WTC11 (cell line): Measurements from ENCODE around the gene ZMYND8. TPM values are rescaled to one million over a fixed set of nuclear protein-coding genes. Genes with fewer than 3 reads are reported as not detected.

ENCODE experiments used
- ATAC-seq: fragments of 200-7000 bp; cut with Tn5 transposase; 2 replicates; pipeline ENCODE4 v1.10.0; 2021; ENCODE audit warnings: mild to moderate bottlenecking, moderate library complexity
- CTCF ChIA-PET: fragments of 300-600 bp; sonication (Branson Sonifier 250); formaldehyde crosslinking; loops from one replicate; lab custom pipeline; 2021; ENCODE audit warnings: antibody characterized with exemption; lab: Charles Lee
- POLR2A ChIA-PET: fragments of 350-600 bp; sonication (Branson Sonifier 250); formaldehyde crosslinking; loops from one replicate; lab custom pipeline; 2021; ENCODE audit warnings: antibody characterized with exemption; lab: Charles Lee
- DNase-seq: peaks from one replicate; pipeline ENCODE4 v3.0.0; 2021; ENCODE audit warnings: low spot score
- H3K27ac Mint-ChIP-seq: 2 replicates; pipeline ENCODE4 v1.8.0; 2021; ENCODE audit warnings: mixed read lengths
- H3K27me3 Mint-ChIP-seq: 2 replicates; pipeline ENCODE4 v1.8.0; 2021; ENCODE audit warnings: low read depth, mild to moderate bottlenecking, moderate library complexity, mixed read lengths
- H3K36me3 Mint-ChIP-seq: 2 replicates; pipeline ENCODE4 v1.8.0; 2021; ENCODE audit warnings: mixed read lengths
- H3K4me1 Mint-ChIP-seq: 2 replicates; pipeline ENCODE4 v1.8.0; 2022; ENCODE audit warnings: mixed read lengths
- H3K4me3 Mint-ChIP-seq: 2 replicates; pipeline ENCODE4 v1.8.0; 2021; ENCODE audit warnings: mild to moderate bottlenecking, moderate library complexity, mixed read lengths
- H3K9me3 Mint-ChIP-seq: 2 replicates; pipeline ENCODE4 v1.8.0; 2021; ENCODE audit warnings: mixed read lengths
- ESRRA ChIP-seq: sonication (generic); formaldehyde crosslinking; IDR thresholded peaks from 2 replicates; pipeline ENCODE4 v1.8.1; 2022; ENCODE audit warnings: mild to moderate bottlenecking, missing genetic modification reagents, borderline replicate concordance
- FOXJ3 ChIP-seq: sonication (generic); formaldehyde crosslinking; IDR thresholded peaks from 2 replicates; pipeline ENCODE4 v1.9.0; 2021; ENCODE audit warnings: missing genetic modification reagents, mild to moderate bottlenecking, borderline replicate concordance
- IRF2 ChIP-seq: sonication (generic); formaldehyde crosslinking; IDR thresholded peaks from 2 replicates; pipeline ENCODE4 v1.8.0; 2022; ENCODE audit warnings: low read depth, missing genetic modification reagents, borderline replicate concordance
- JAZF1 ChIP-seq: fragments of 250-450 bp; sonication (Bioruptor Pico); IDR thresholded peaks from 2 replicates; pipeline ENCODE4 v1.9.0; 2021; ENCODE audit warnings: moderate library complexity, mild to moderate bottlenecking, inconsistent platforms
- MXD4 ChIP-seq: fragments of 250-450 bp; sonication (Bioruptor Pico); IDR thresholded peaks from 2 replicates; pipeline ENCODE4 v1.8.0; 2021; ENCODE audit warnings: mild to moderate bottlenecking, moderate library complexity, borderline replicate concordance
- NR1H2 ChIP-seq: sonication (generic); formaldehyde crosslinking; IDR thresholded peaks from 2 replicates; pipeline ENCODE4 v1.9.0; 2021; ENCODE audit warnings: mild to moderate bottlenecking, moderate library complexity, missing genetic modification reagents
- NR2C2 ChIP-seq: sonication (generic); formaldehyde crosslinking; IDR thresholded peaks from 2 replicates; pipeline ENCODE4 v1.8.0; 2022; ENCODE audit warnings: mild to moderate bottlenecking, missing genetic modification reagents
- PRRX2 ChIP-seq: fragments of 250-450 bp; sonication (Bioruptor Pico); IDR thresholded peaks from 2 replicates; pipeline ENCODE4 v1.8.0; 2021; ENCODE audit warnings: mild to moderate bottlenecking
- TCF7 ChIP-seq: sonication (generic); formaldehyde crosslinking; IDR thresholded peaks from 2 replicates; pipeline ENCODE4 v1.8.0; 2022; ENCODE audit warnings: mild to moderate bottlenecking, low read depth, missing genetic modification reagents, moderate library complexity
- TP53 ChIP-seq: sonication (generic); formaldehyde crosslinking; IDR thresholded peaks from 2 replicates; pipeline ENCODE4 v1.8.1; 2023; ENCODE audit warnings: mild to moderate bottlenecking, missing genetic modification reagents
- ZNF317 ChIP-seq: sonication (generic); formaldehyde crosslinking; IDR thresholded peaks from 2 replicates; pipeline ENCODE4 v1.8.1; 2023; ENCODE audit warnings: low read depth, mild to moderate bottlenecking, moderate library complexity, missing genetic modification reagents, borderline replicate concordance
- ZNF671 ChIP-seq: fragments of 250-450 bp; sonication (Bioruptor Pico); IDR thresholded peaks from 2 replicates; pipeline ENCODE4 v1.8.0; 2021; ENCODE audit warnings: mild to moderate bottlenecking
- total RNA-seq: library from RNA; stranded (reverse); gene quantifications from 3 replicates; pipeline ENCODE4 v1.2.3, GENCODE V29; 2021
- TF ChIP-seq, protein P1 (sequence below): sonication (generic); formaldehyde crosslinking; IDR thresholded peaks from 2 replicates; pipeline ENCODE4 v1.8.1; 2023; ENCODE audit warnings: mild to moderate bottlenecking, moderate library complexity, missing genetic modification reagents
- TF ChIP-seq, protein P2 (sequence below): fragments of 250-450 bp; sonication (Bioruptor Pico); IDR thresholded peaks from 2 replicates; pipeline ENCODE4 v1.9.0; 2021; ENCODE audit warnings: mild to moderate bottlenecking
- TF ChIP-seq, protein P3 (sequence below): sonication (generic); formaldehyde crosslinking; IDR thresholded peaks from 2 replicates; pipeline ENCODE4 v1.8.1; 2023; ENCODE audit warnings: mild to moderate bottlenecking, missing genetic modification reagents, moderate library complexity
- TF ChIP-seq, protein P4 (sequence below): sonication (generic); formaldehyde crosslinking; conservative IDR thresholded peaks from 2 replicates; pipeline ENCODE4 v1.8.1; 2023; ENCODE audit warnings: mild to moderate bottlenecking, low read depth, missing genetic modification reagents, moderate library complexity
- TF ChIP-seq, protein P5 (sequence below): sonication (generic); formaldehyde crosslinking; IDR thresholded peaks from 2 replicates; pipeline ENCODE4 v1.8.1; 2022; ENCODE audit warnings: mild to moderate bottlenecking, moderate library complexity, missing genetic modification reagents
- TF ChIP-seq, protein P6 (sequence below): fragments of 250-450 bp; sonication (Bioruptor Pico); IDR thresholded peaks from 2 replicates; pipeline ENCODE4 v1.9.0; 2021; ENCODE audit warnings: mild to moderate bottlenecking
- TF ChIP-seq, protein P7 (sequence below): sonication (generic); formaldehyde crosslinking; IDR thresholded peaks from 2 replicates; pipeline ENCODE4 v1.8.0; 2022; ENCODE audit warnings: missing genetic modification reagents

ZMYND8 gene
- total RNA-seq, 1 experiment from 2014 or later: 114 TPM

DNA sequence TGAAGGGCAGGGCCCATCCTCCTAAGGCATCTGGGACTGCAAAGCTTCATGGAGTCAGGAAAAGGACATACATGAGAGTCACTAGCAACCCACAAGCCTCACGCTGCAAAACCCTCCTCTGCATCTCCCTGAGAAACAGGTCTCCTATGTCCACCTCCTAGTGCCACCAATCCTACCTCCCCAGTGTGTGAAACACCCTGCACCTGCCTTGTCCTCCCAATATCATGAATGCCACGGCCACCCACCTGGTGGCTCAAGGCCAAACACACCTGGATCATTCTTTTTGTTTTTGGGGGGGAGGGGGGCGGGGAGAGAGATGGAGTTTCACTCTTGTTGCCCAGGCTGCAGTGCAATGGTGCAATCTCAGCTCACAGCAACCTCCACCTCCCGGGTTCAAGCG lies 90.5 kb downstream of the ZMYND8 start:
- Mint-ChIP-seq H3K36me3 (peaks cover 51% of the 10 kb centered on the region), H3K27ac (peak overlapping the region; percentile 93), H3K4me1 (peaks cover 21% of the 10 kb centered on the region), H3K4me3 (no peak overlapping the region), H3K27me3 (no peaks in the 10 kb centered on the region), H3K9me3 (no peaks in the 10 kb centered on the region)
- ChIA-PET CTCF (interaction anchor here (5.2 kb wide), 1 partner anchor 118 kb away, joined by 24 read pairs; no protein-coding TSS in a partner anchor), POLR2A (interaction anchor here (0.9 kb wide), 1 partner anchor 57 kb away, joined by 4 read pairs; no protein-coding TSS in a partner anchor)
- DNase-seq: no peak
- no peak for ATAC-seq
- TF ChIP-seq ZNF317 (no peak), NR2C2 (CRISPR knock-in tag) (no peak), TCF7 (CRISPR knock-in tag) (no peak), JAZF1 (CRISPR knock-in tag) (no peak), IRF2 (CRISPR knock-in tag) (no peak), ESRRA (CRISPR knock-in tag) (no peak), ZNF671 (CRISPR knock-in tag) (no peak)
- TF ChIP-seq, protein P1, sequence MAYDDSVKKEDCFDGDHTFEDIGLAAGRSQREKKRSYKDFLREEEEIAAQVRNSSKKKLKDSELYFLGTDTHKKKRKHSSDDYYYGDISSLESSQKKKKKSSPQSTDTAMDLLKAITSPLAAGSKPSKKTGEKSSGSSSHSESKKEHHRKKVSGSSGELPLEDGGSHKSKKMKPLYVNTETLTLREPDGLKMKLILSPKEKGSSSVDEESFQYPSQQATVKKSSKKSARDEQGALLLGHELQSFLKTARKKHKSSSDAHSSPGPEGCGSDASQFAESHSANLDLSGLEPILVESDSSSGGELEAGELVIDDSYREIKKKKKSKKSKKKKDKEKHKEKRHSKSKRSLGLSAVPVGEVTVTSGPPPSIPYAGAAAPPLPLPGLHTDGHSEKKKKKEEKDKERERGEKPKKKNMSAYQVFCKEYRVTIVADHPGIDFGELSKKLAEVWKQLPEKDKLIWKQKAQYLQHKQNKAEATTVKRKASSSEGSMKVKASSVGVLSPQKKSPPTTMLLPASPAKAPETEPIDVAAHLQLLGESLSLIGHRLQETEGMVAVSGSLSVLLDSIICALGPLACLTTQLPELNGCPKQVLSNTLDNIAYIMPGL: no peak
- TF ChIP-seq, protein P2, sequence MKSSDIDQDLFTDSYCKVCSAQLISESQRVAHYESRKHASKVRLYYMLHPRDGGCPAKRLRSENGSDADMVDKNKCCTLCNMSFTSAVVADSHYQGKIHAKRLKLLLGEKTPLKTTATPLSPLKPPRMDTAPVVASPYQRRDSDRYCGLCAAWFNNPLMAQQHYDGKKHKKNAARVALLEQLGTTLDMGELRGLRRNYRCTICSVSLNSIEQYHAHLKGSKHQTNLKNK (CRISPR knock-in tag): no peak
- TF ChIP-seq, protein P3, sequence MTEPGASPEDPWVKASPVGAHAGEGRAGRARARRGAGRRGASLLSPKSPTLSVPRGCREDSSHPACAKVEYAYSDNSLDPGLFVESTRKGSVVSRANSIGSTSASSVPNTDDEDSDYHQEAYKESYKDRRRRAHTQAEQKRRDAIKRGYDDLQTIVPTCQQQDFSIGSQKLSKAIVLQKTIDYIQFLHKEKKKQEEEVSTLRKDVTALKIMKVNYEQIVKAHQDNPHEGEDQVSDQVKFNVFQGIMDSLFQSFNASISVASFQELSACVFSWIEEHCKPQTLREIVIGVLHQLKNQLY: no peak
- TF ChIP-seq, protein P4, sequence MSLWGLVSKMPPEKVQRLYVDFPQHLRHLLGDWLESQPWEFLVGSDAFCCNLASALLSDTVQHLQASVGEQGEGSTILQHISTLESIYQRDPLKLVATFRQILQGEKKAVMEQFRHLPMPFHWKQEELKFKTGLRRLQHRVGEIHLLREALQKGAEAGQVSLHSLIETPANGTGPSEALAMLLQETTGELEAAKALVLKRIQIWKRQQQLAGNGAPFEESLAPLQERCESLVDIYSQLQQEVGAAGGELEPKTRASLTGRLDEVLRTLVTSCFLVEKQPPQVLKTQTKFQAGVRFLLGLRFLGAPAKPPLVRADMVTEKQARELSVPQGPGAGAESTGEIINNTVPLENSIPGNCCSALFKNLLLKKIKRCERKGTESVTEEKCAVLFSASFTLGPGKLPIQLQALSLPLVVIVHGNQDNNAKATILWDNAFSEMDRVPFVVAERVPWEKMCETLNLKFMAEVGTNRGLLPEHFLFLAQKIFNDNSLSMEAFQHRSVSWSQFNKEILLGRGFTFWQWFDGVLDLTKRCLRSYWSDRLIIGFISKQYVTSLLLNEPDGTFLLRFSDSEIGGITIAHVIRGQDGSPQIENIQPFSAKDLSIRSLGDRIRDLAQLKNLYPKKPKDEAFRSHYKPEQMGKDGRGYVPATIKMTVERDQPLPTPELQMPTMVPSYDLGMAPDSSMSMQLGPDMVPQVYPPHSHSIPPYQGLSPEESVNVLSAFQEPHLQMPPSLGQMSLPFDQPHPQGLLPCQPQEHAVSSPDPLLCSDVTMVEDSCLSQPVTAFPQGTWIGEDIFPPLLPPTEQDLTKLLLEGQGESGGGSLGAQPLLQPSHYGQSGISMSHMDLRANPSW (CRISPR knock-in tag): no peak
- TF ChIP-seq, protein P5, sequence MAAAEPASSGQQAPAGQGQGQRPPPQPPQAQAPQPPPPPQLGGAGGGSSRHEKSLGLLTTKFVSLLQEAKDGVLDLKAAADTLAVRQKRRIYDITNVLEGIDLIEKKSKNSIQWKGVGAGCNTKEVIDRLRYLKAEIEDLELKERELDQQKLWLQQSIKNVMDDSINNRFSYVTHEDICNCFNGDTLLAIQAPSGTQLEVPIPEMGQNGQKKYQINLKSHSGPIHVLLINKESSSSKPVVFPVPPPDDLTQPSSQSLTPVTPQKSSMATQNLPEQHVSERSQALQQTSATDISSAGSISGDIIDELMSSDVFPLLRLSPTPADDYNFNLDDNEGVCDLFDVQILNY (CRISPR knock-in tag): no peak

DNA sequence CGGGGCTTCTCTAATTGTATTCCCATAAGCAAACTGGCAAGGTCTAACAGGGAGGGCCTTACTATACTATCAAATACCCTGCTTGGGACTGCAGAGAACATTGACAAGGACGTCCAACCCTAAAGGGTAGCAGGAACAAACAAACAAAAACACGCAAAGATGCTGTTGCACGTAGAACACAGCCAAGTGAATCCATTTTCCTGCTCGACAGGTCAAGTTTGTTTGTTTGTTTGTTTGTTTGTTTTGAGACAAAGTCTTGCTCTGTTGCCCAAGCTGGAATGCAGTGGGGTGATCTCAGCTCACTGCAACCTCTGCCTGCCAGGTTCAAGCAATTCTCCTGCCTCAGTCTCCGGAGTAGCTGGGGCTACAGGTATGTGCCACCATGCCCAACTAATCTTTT lies 91.3 kb downstream of the ZMYND8 start:
- DNase-seq (no peak), ATAC-seq (no peak)
- no peaks in the 10 kb centered on the region for H3K27me3 Mint-ChIP-seq
- no peak overlapping the region for H3K4me3 Mint-ChIP-seq
- H3K4me1 Mint-ChIP-seq: peaks cover 21% of the 10 kb centered on the region
- H3K36me3 Mint-ChIP-seq: peaks cover 57% of the 10 kb centered on the region
- ChIA-PET POLR2A (no interaction called here), CTCF (interaction anchor here (5.2 kb wide), 1 partner anchor 119 kb away, joined by 24 read pairs; no protein-coding TSS in a partner anchor)
- H3K9me3 Mint-ChIP-seq: no peaks in the 10 kb centered on the region
- H3K27ac Mint-ChIP-seq: peak overlapping the region; percentile 49; the same call in 1 of the 2 replicates
- TF ChIP-seq MXD4 (CRISPR knock-in tag) (no peak), ESRRA (CRISPR knock-in tag) (no peak), NR1H2 (CRISPR knock-in tag) (no peak), PRRX2 (CRISPR knock-in tag) (no peak), FOXJ3 (CRISPR knock-in tag) (no peak), TP53 (no peak)
- TF ChIP-seq, protein P2 (CRISPR knock-in tag): no peak
- TF ChIP-seq, protein P6, sequence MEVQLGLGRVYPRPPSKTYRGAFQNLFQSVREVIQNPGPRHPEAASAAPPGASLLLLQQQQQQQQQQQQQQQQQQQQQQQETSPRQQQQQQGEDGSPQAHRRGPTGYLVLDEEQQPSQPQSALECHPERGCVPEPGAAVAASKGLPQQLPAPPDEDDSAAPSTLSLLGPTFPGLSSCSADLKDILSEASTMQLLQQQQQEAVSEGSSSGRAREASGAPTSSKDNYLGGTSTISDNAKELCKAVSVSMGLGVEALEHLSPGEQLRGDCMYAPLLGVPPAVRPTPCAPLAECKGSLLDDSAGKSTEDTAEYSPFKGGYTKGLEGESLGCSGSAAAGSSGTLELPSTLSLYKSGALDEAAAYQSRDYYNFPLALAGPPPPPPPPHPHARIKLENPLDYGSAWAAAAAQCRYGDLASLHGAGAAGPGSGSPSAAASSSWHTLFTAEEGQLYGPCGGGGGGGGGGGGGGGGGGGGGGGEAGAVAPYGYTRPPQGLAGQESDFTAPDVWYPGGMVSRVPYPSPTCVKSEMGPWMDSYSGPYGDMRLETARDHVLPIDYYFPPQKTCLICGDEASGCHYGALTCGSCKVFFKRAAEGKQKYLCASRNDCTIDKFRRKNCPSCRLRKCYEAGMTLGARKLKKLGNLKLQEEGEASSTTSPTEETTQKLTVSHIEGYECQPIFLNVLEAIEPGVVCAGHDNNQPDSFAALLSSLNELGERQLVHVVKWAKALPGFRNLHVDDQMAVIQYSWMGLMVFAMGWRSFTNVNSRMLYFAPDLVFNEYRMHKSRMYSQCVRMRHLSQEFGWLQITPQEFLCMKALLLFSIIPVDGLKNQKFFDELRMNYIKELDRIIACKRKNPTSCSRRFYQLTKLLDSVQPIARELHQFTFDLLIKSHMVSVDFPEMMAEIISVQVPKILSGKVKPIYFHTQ: no peak
- TF ChIP-seq, protein P7, sequence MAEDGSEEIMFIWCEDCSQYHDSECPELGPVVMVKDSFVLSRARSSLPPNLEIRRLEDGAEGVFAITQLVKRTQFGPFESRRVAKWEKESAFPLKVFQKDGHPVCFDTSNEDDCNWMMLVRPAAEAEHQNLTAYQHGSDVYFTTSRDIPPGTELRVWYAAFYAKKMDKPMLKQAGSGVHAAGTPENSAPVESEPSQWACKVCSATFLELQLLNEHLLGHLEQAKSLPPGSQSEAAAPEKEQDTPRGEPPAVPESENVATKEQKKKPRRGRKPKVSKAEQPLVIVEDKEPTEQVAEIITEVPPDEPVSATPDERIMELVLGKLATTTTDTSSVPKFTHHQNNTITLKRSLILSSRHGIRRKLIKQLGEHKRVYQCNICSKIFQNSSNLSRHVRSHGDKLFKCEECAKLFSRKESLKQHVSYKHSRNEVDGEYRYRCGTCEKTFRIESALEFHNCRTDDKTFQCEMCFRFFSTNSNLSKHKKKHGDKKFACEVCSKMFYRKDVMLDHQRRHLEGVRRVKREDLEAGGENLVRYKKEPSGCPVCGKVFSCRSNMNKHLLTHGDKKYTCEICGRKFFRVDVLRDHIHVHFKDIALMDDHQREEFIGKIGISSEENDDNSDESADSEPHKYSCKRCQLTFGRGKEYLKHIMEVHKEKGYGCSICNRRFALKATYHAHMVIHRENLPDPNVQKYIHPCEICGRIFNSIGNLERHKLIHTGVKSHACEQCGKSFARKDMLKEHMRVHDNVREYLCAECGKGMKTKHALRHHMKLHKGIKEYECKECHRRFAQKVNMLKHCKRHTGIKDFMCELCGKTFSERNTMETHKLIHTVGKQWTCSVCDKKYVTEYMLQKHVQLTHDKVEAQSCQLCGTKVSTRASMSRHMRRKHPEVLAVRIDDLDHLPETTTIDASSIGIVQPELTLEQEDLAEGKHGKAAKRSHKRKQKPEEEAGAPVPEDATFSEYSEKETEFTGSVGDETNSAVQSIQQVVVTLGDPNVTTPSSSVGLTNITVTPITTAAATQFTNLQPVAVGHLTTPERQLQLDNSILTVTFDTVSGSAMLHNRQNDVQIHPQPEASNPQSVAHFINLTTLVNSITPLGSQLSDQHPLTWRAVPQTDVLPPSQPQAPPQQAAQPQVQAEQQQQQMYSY (CRISPR knock-in tag): no peak
